Osteocyte (in vitro differentiated cells): ENCODE results near the gene HPSE2. TPM values are rescaled to one million over a fixed set of nuclear protein-coding genes. Genes with fewer than 3 reads are reported as not detected.

Source experiments
- DNase-seq: peaks from one replicate; pipeline ENCODE4 v3.0.0; 2021; ENCODE audit warnings: mixed read lengths; ENCODE audit not compliant: unreplicated experiment; ENCODE audit errors: extremely low spot score
- H3K27ac Mint-ChIP-seq: one replicate; pipeline ENCODE4 v1.8.0; 2021; ENCODE audit warnings: mild to moderate bottlenecking, mixed read lengths; ENCODE audit not compliant: unreplicated experiment
- H3K27me3 Mint-ChIP-seq: one replicate; pipeline ENCODE4 v1.8.0; 2021; ENCODE audit warnings: mixed read lengths; ENCODE audit not compliant: unreplicated experiment
- H3K36me3 Mint-ChIP-seq: one replicate; pipeline ENCODE4 v1.8.0; 2021; ENCODE audit warnings: mixed read lengths; ENCODE audit not compliant: unreplicated experiment
- H3K4me1 Mint-ChIP-seq: one replicate; pipeline ENCODE4 v1.8.0; 2021; ENCODE audit warnings: mixed read lengths; ENCODE audit not compliant: unreplicated experiment
- H3K4me3 Mint-ChIP-seq: one replicate; pipeline ENCODE4 v1.8.0; 2021; ENCODE audit warnings: mild to moderate bottlenecking, moderate library complexity, mixed read lengths; ENCODE audit not compliant: unreplicated experiment
- H3K9me3 Mint-ChIP-seq: one replicate; pipeline ENCODE4 v1.8.0; 2021; ENCODE audit warnings: mixed read lengths; ENCODE audit not compliant: unreplicated experiment
- CTCF ChIP-seq: fragments of 200-600 bp; sonication (generic); IDR thresholded peaks from 2 replicates; pipeline ENCODE4 v1.5.0; 2021; ENCODE audit warnings: antibody characterized with exemption, mild to moderate bottlenecking, moderate library complexity
- total RNA-seq: library from RNA; stranded (reverse); gene quantifications from 2 replicates; pipeline ENCODE4 v1.2.1, GENCODE V29; 2021

Gene HPSE2
- total RNA-seq, 1 donor from 2014 or later, result not detected

GRCh38 chr10:98644466-98644865 is 591.2 kb downstream of the HPSE2 start:
- no peak for DNase-seq
- peaks cover 8% of the 10 kb centered on the region for H3K27me3 Mint-ChIP-seq
- H3K4me1 Mint-ChIP-seq, result no peaks in the 10 kb centered on the region
- H3K27ac Mint-ChIP-seq, result no peak overlapping the region
- H3K9me3 Mint-ChIP-seq, result no peaks in the 10 kb centered on the region
- no peaks in the 10 kb centered on the region for H3K36me3 Mint-ChIP-seq
- TF ChIP-seq CTCF, result no peak
- H3K4me3 Mint-ChIP-seq, result no peak overlapping the region

GRCh38 chr10:98642281-98642680 is 593.4 kb downstream of the HPSE2 start:
- no peaks in the 10 kb centered on the region for H3K9me3 Mint-ChIP-seq
- peaks cover 5% of the 10 kb centered on the region for H3K27me3 Mint-ChIP-seq
- no peak for TF ChIP-seq CTCF
- no peak for DNase-seq
- no peak overlapping the region for H3K4me3 Mint-ChIP-seq
- no peaks in the 10 kb centered on the region for H3K36me3 Mint-ChIP-seq
- H3K27ac Mint-ChIP-seq, result no peak overlapping the region
- H3K4me1 Mint-ChIP-seq, result no peaks in the 10 kb centered on the region

- no peak overlapping the region for H3K27ac Mint-ChIP-seq
- no peak for TF ChIP-seq CTCF
Observed at GRCh38 chr10:98638920-98639319, 596.7 kb downstream of the HPSE2 start.

GRCh38 chr10:98636921-98637329 is 598.7 kb downstream of the HPSE2 start:
- DNase-seq, result no peak
- no peaks in the 10 kb centered on the region for H3K27me3 Mint-ChIP-seq
- H3K4me1 Mint-ChIP-seq, result no peaks in the 10 kb centered on the region
- no peak overlapping the region for H3K27ac Mint-ChIP-seq
- no peak overlapping the region for H3K4me3 Mint-ChIP-seq
- TF ChIP-seq CTCF, result no peak
- no peaks in the 10 kb centered on the region for H3K36me3 Mint-ChIP-seq
- H3K9me3 Mint-ChIP-seq, result no peaks in the 10 kb centered on the region

More at GRCh38 chr10:98638920-98639319, 596.7 kb downstream of the HPSE2 start:
- no peaks in the 10 kb centered on the region for H3K4me1 Mint-ChIP-seq
- H3K36me3 Mint-ChIP-seq, result no peaks in the 10 kb centered on the region
- no peak for DNase-seq
- H3K27me3 Mint-ChIP-seq, result no peaks in the 10 kb centered on the region
- H3K9me3 Mint-ChIP-seq, result no peaks in the 10 kb centered on the region
- H3K4me3 Mint-ChIP-seq, result no peak overlapping the region

GRCh38 chr10:98632456-98633150 is 603.0 kb downstream of the HPSE2 start:
- Mint-ChIP-seq H3K9me3 (no peaks in the 10 kb centered on the region), H3K4me1 (no peaks in the 10 kb centered on the region), H3K27ac (no peak overlapping the region), H3K36me3 (no peaks in the 10 kb centered on the region), H3K4me3 (no peak overlapping the region), H3K27me3 (no peaks in the 10 kb centered on the region)
- DNase-seq, result no peak
- TF ChIP-seq CTCF, result no peak
